Measurements from ENCODE around the gene CENPX. TPM values are rescaled to one million over a fixed set of nuclear protein-coding genes. Genes with fewer than 3 reads are reported as not detected.

Gene CENPX
- total and polyA plus RNA-seq, 2 of the 13 experiments (the other 11 are each of a cell fraction or from before 2014, with no cell fraction given) = 92.7 to 170 TPM

GRCh38 chr17:82019690-82020571 is 2.7 kb downstream of the CENPX start (continued):
- no peak for TF ChIP-seq GMEB2 (CRISPR knock-in tag; IDR thresholded peaks at IDR 0.05; ENCODE audit: low read depth)
- peak; percentile 74 for TF ChIP-seq POLR2G (IDR thresholded peaks at IDR 0.05; ENCODE audit: low read depth, low read length)
- no peak for TF ChIP-seq JUND (CRISPR knock-in tag; IDR thresholded peaks at IDR 0.05)
- 0 out of 2 replicates have a peak, but pooled peaks have one; percentile 17 for TF ChIP-seq SIN3A (IDR thresholded peaks at IDR 0.05; ENCODE audit: borderline replicate concordance, low read depth, low read length)
- TF ChIP-seq ZNF614 (CRISPR knock-in tag; IDR thresholded peaks at IDR 0.05; ENCODE audit: borderline replicate concordance) = no peak
- 0 out of 2 replicates have a peak, but pooled peaks have one; percentile 9 for TF ChIP-seq SMAD1 (CRISPR knock-in tag; IDR thresholded peaks at IDR 0.05; ENCODE audit: borderline replicate concordance, low read depth)
- TF ChIP-seq ZNF230 (CRISPR knock-in tag; IDR thresholded peaks at IDR 0.05) = no peak
- no peak for TF ChIP-seq ATF7 (IDR thresholded peaks at IDR 0.05)
- no peak for TF ChIP-seq ATF7 (CRISPR knock-in tag; IDR thresholded peaks at IDR 0.05)
- no peak for TF ChIP-seq CERS6 (CRISPR knock-in tag; IDR thresholded peaks at IDR 0.05)
- no peak for TF ChIP-seq KMT2B (CRISPR knock-in tag; IDR thresholded peaks at IDR 0.05)
- peak; percentile 67 for TF ChIP-seq CBX1 (IDR thresholded peaks at IDR 0.05; ENCODE audit: low read depth)
- TF ChIP-seq ERF (CRISPR knock-in tag; IDR thresholded peaks at IDR 0.05) = peak; percentile 66; the same call in 1 of the 2 replicates
- TF ChIP-seq SOX6 (IDR thresholded peaks at IDR 0.05) = no peak
- peak; percentile 49 for TF ChIP-seq SOX6 (CRISPR knock-in tag; IDR thresholded peaks at IDR 0.05)
- no peak for TF ChIP-seq CENPT (CRISPR knock-in tag; IDR thresholded peaks at IDR 0.05; ENCODE audit: low read depth)
- no peak; the same call in 1 of the 2 replicates for TF ChIP-seq ZNF772 (CRISPR knock-in tag; IDR thresholded peaks at IDR 0.05)
- TF ChIP-seq BCL6 (CRISPR knock-in tag; IDR thresholded peaks at IDR 0.05) = no peak
- no peak for TF ChIP-seq ZKSCAN5 (CRISPR knock-in tag; IDR thresholded peaks at IDR 0.05)
- peak; percentile 61; the same call in 1 of the 2 replicates for TF ChIP-seq GATAD1 (CRISPR knock-in tag; IDR thresholded peaks at IDR 0.05)
- TF ChIP-seq TCF7 (IDR thresholded peaks at IDR 0.05; ENCODE audit: low read depth) = no peak
- no peak; the same call in 1 of the 2 replicates for TF ChIP-seq POLR2AphosphoS2 (IDR thresholded peaks at IDR 0.05; ENCODE audit: low read depth, low read length)
- no peak for TF ChIP-seq HMGA1 (CRISPR knock-in tag; conservative IDR thresholded peaks at IDR 0.05)
- peak; percentile 20 for TF ChIP-seq SPEN (CRISPR knock-in tag; IDR thresholded peaks at IDR 0.05; ENCODE audit: low read depth)
- TF ChIP-seq ZFAT (CRISPR knock-in tag; conservative IDR thresholded peaks at IDR 0.05) = no peak
- no peak for TF ChIP-seq ZNF124 (CRISPR knock-in tag; IDR thresholded peaks at IDR 0.05)
- peak; percentile 75; the same call in 1 of the 2 replicates for TF ChIP-seq ZNF468 (CRISPR knock-in tag; IDR thresholded peaks at IDR 0.05)
- TF ChIP-seq ZBTB25 (CRISPR knock-in tag; IDR thresholded peaks at IDR 0.05) = no peak
- TF ChIP-seq ZBTB7B (CRISPR knock-in tag; IDR thresholded peaks at IDR 0.05) = peak; percentile 74; the same call in 1 of the 2 replicates

Data from HepG2 (cell line).